Keratinocyte (primary cell): Measurements from ENCODE around the gene PLXND1. TPM values are rescaled to one million over a fixed set of nuclear protein-coding genes. Genes with fewer than 3 reads are reported as not detected.

Experiments used
- DNase-seq: peaks from one replicate; pipeline ENCODE4 v3.0.0-alpha.2; 2011; ENCODE audit warnings: low read depth, missing footprints, low spot score
- FAIRE-seq: peaks from 2 replicates; lab custom pipeline; 2011; peaks lifted over from hg19 to GRCh38; lab: Jason Lieb, UNC
- H2AFZ ChIP-seq: 2 replicates; pipeline ENCODE4 v1.6.0; 2012; ENCODE audit warnings: low read length, control low read depth, inconsistent platforms; ENCODE audit not compliant: control insufficient read depth
- H3K27ac ChIP-seq: 2 replicates; pipeline ENCODE4 v1.5.1; 2011; ENCODE audit warnings: low read length; ENCODE audit not compliant: control insufficient read depth, insufficient read depth
- H3K27me3 ChIP-seq: 3 replicates; pipeline ENCODE4 v1.6.0; 2011; ENCODE audit warnings: low read length; ENCODE audit not compliant: control insufficient read depth, insufficient read depth; ENCODE audit errors: extremely low read depth
- H3K36me3 ChIP-seq, 2 experiments: 2 replicates in 1 of 2; 3 replicates in 1 of 2; pipeline ENCODE4 v1.5.1; 2011; ENCODE audit warnings: low read length in 2 of 2, mild to moderate bottlenecking in 1 of 2; ENCODE audit not compliant: control insufficient read depth in 2 of 2, insufficient read depth in 2 of 2; ENCODE audit errors: extremely low read depth in 1 of 2
- H3K4me1 ChIP-seq: 3 replicates; pipeline ENCODE4 v1.5.1; 2011; ENCODE audit warnings: low read length; ENCODE audit not compliant: control insufficient read depth, insufficient read depth; ENCODE audit errors: extremely low read depth
- H3K4me2 ChIP-seq: 3 replicates; pipeline ENCODE4 v1.6.0; 2011; ENCODE audit warnings: low read depth, low read length; ENCODE audit not compliant: control insufficient read depth, insufficient read depth; ENCODE audit errors: extremely low read depth
- H3K4me3 ChIP-seq, 3 experiments: fragments of 200-600 bp in 1 of 3; sonication (generic) in 1 of 3; 2 replicates in 2 of 3; 3 replicates in 1 of 3; pipeline ENCODE4 v1.5.1; 2011 to 2016; ENCODE audit warnings: low read length in 3 of 3, mild to moderate bottlenecking in 3 of 3, control low read depth in 2 of 3, inconsistent platforms in 1 of 3, low read depth in 1 of 3, mixed read lengths in 1 of 3, mixed run types in 1 of 3, moderate library complexity in 1 of 3; ENCODE audit not compliant: control insufficient read depth in 2 of 3, insufficient read depth in 2 of 3; ENCODE audit errors: extremely low read depth in 1 of 3
- H3K79me2 ChIP-seq: 2 replicates; pipeline ENCODE4 v1.6.0; 2012; ENCODE audit warnings: low read length; ENCODE audit not compliant: control insufficient read depth, insufficient read depth
- H3K9ac ChIP-seq: 3 replicates; pipeline ENCODE4 v1.6.0; 2011; ENCODE audit warnings: low read length; ENCODE audit not compliant: control insufficient read depth, insufficient read depth; ENCODE audit errors: extremely low read depth
- H3K9me1 ChIP-seq: 3 replicates; pipeline ENCODE4 v1.6.0; 2011; ENCODE audit warnings: low read length; ENCODE audit not compliant: control insufficient read depth, insufficient read depth; ENCODE audit errors: extremely low read depth
- H3K9me3 ChIP-seq: 2 replicates; pipeline ENCODE4 v1.5.1; 2012; ENCODE audit warnings: low read depth, low read length; ENCODE audit not compliant: control insufficient read depth
- H4K20me1 ChIP-seq: 3 replicates; pipeline ENCODE4 v1.6.0; 2011; ENCODE audit warnings: low read length; ENCODE audit not compliant: control insufficient read depth, insufficient read depth; ENCODE audit errors: extremely low read depth
- CTCF ChIP-seq, 3 experiments: IDR thresholded peaks in 1 of 3; conservative IDR thresholded peaks in 1 of 3; optimal IDR thresholded peaks in 1 of 3; 2 replicates in 2 of 3; 3 replicates in 1 of 3; pipeline versions ENCODE3 to v1.5.1; 2011; ENCODE audit warnings: low read length in 3 of 3, mild to moderate bottlenecking in 3 of 3, moderate library complexity in 2 of 3, control low read depth in 1 of 3, inconsistent platforms in 1 of 3; ENCODE audit not compliant: insufficient read depth in 2 of 3; ENCODE audit errors: extremely low read depth in 1 of 3
- EZH2 ChIP-seq: IDR thresholded peaks from one replicate; pipeline ENCODE4 v1.6.1; 2012; ENCODE audit warnings: inconsistent platforms, mild to moderate bottlenecking, low read length, moderate library complexity
- dilution Hi-C: fragments of 300-500 bp; cut with MboI; formaldehyde crosslinking; loops from one replicate; pipeline ENCODE4 v1.7.0; 2020; ENCODE audit warnings: low sequenced_read_pairs; ENCODE audit not compliant: extremely low pct_ligation_motif_present
- polyA plus RNA-seq, 5 experiments: library from polyadenylated mRNA; depleted of rRNA in 3 of 5; stranded (reverse) in 3 of 5; stranded (forward) in 1 of 5; unstranded in 1 of 5; fragments of >200 nt; gene quantifications; 1 replicate in 1 of 5; 2 replicates in 3 of 5; 3 replicates in 1 of 5; pipeline versions ENCODE4 v1.2.1 to v1.2.3, GENCODE V29; 2011 to 2012; ENCODE audit warnings: missing spikeins in 2 of 5, low read depth in 1 of 5, low replicate concordance in 1 of 5

Gene PLXND1
- polyA plus RNA-seq, 1 donor (not counting 4 experiments of a cell fraction or from before 2014, with no cell fraction given) = 0.09 TPM

GRCh38 chr3:129572603-129573002 is 33.9 kb downstream of the PLXND1 start:
- FAIRE-seq (no peak), DNase-seq (no peak)
- H3K27me3 ChIP-seq = peaks cover 6% of the 10 kb centered on the region
- no peaks in the 10 kb centered on the region for H4K20me1 ChIP-seq
- H3K9me1 ChIP-seq = no peaks in the 10 kb centered on the region
- H3K4me2 ChIP-seq = no peak overlapping the region
- no peaks in the 10 kb centered on the region for H3K4me1 ChIP-seq
- no peak overlapping the region for H2AFZ ChIP-seq
- dilution Hi-C loops = no loop called here
- no peak overlapping the region for H3K9ac ChIP-seq
- no peak overlapping the region for H3K4me3 ChIP-seq
- no peaks in the 10 kb centered on the region for H3K79me2 ChIP-seq
- H3K27ac ChIP-seq = no peak overlapping the region
- TF ChIP-seq CTCF (optimal IDR thresholded peaks at IDR 0.05 in 1 of 3, IDR thresholded peaks at IDR 0.05 in 1 of 3, conservative IDR thresholded peaks at IDR 0.05 in 1 of 3; ENCODE audit: extremely low read depth in 1 of 3, insufficient read depth in 2 of 3, low read length in 3 of 3) = no peak
- TF ChIP-seq EZH2 = no peak
- no peaks in the 10 kb centered on the region for H3K9me3 ChIP-seq
- no peaks in the 10 kb centered on the region for H3K36me3 ChIP-seq

GRCh38 chr3:129571605-129572547 is 34.6 kb downstream of the PLXND1 start:
- no peak for FAIRE-seq
- Histone ChIP-seq H3K9ac (no peak overlapping the region), H3K9me1 (no peaks in the 10 kb centered on the region), H3K4me3 (no peak overlapping the region), H2AFZ (no peak overlapping the region), H3K4me2 (no peak overlapping the region), H3K36me3 (no peaks in the 10 kb centered on the region), H3K27me3 (peaks cover 6% of the 10 kb centered on the region), H3K27ac (no peak overlapping the region), H3K9me3 (no peaks in the 10 kb centered on the region), H3K4me1 (no peaks in the 10 kb centered on the region), H4K20me1 (no peaks in the 10 kb centered on the region), H3K79me2 (no peaks in the 10 kb centered on the region)
- dilution Hi-C loops = no loop called here
- DNase-seq = no peak
- no peak for TF ChIP-seq CTCF (optimal IDR thresholded peaks at IDR 0.05 in 1 of 3, IDR thresholded peaks at IDR 0.05 in 1 of 3, conservative IDR thresholded peaks at IDR 0.05 in 1 of 3; ENCODE audit: extremely low read depth in 1 of 3, insufficient read depth in 2 of 3, low read length in 3 of 3)
- no peak for TF ChIP-seq EZH2
